Esophagus mucosa (tissue), 1 donor: ENCODE data around the gene SEMA6B. TPM values are rescaled to one million over a fixed set of nuclear protein-coding genes. Genes with fewer than 3 reads are reported as not detected.
A peak's percentile ranks its signal among the peaks of the same experiment; 100 is the strongest.

Experiments used
- ATAC-seq: fragments of 200-7000 bp; cut with Tn5 transposase; one replicate; pipeline ENCODE4 v1.9.1; 2020
- total RNA-seq: library from RNA; stranded (reverse); gene quantifications from one replicate; pipeline ENCODE4 v1.2.4, GENCODE V29; 2023
- donor health status: DM: yes; HTN: yes; CAD: no.

The SEMA6B gene
- total RNA-seq, 1 donor from 2014 or later = 2.0 TPM

- no peak for ATAC-seq
These were observed 28.8 kb upstream of the SEMA6B start for GRCh38 chr19:4588291-4588761.

GRCh38 chr19:4587527-4587926 lies 28.0 kb upstream of the SEMA6B start:
- ATAC-seq = no peak

GRCh38 chr19:4586691-4587090 lies 27.2 kb upstream of the SEMA6B start:
- ATAC-seq = no peak

GRCh38 chr19:4586245-4586644 lies 26.8 kb upstream of the SEMA6B start:
- ATAC-seq = no peak

GRCh38 chr19:4585556-4585955 lies 26.1 kb upstream of the SEMA6B start:
- ATAC-seq = no peak

- no peak for ATAC-seq
These were observed 25.4 kb upstream of the SEMA6B start for GRCh38 chr19:4584670-4585460.

GRCh38 chr19:4583961-4584669 lies 24.6 kb upstream of the SEMA6B start:
- peak; percentile 31 for ATAC-seq

GRCh38 chr19:4582980-4583842 lies 23.7 kb upstream of the SEMA6B start:
- ATAC-seq = no peak

GRCh38 chr19:4581666-4582553 lies 22.4 kb upstream of the SEMA6B start:
- no peak for ATAC-seq

GRCh38 chr19:4580961-4581665 lies 21.6 kb upstream of the SEMA6B start:
- no peak for ATAC-seq

- no peak for ATAC-seq
These were observed 20.8 kb upstream of the SEMA6B start for GRCh38 chr19:4580021-4580901.

- no peak for ATAC-seq
These were observed 19.9 kb upstream of the SEMA6B start for GRCh38 chr19:4579389-4579788.

GRCh38 chr19:4578552-4579248 lies 19.2 kb upstream of the SEMA6B start:
- ATAC-seq = no peak

GRCh38 chr19:4577020-4577782 lies 17.7 kb upstream of the SEMA6B start:
- no peak for ATAC-seq

GRCh38 chr19:4576016-4576933 lies 16.8 kb upstream of the SEMA6B start:
- ATAC-seq = peak; percentile 33

GRCh38 chr19:4575267-4576015 lies 16.0 kb upstream of the SEMA6B start:
- ATAC-seq = peak; percentile 45

GRCh38 chr19:4573682-4574081 lies 14.2 kb upstream of the SEMA6B start:
- ATAC-seq = no peak
